GM19438 (cell line): ENCODE results near the gene LIMS2.

Source experiments
- ATAC-seq: cut with Tn5 transposase; IDR thresholded peaks from one replicate; pipeline ENCODE4 v1.9.1; 2021; ENCODE audit warnings: low read depth; ENCODE audit not compliant: unreplicated experiment

The LIMS2 gene

DNA sequence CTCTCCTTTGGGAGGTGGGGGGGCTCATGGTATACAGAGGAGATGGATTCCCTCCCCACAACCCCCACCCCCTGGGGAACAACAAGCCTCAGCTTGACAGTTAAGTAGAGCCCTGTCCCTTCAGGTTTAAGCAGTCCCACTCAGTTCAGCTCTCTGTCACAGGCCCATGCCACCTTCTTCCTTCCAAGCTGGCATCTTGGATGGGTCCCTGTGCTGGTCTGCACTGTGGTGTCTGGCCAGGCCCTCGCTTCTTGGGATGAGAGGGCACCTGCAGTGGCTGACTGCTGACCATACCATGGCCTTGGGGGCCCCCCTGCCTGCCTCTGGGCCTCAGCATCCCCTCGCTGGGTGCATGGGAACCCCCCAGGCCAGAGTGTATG, 49.8 kb downstream of the LIMS2 start:
- no peak for ATAC-seq

DNA sequence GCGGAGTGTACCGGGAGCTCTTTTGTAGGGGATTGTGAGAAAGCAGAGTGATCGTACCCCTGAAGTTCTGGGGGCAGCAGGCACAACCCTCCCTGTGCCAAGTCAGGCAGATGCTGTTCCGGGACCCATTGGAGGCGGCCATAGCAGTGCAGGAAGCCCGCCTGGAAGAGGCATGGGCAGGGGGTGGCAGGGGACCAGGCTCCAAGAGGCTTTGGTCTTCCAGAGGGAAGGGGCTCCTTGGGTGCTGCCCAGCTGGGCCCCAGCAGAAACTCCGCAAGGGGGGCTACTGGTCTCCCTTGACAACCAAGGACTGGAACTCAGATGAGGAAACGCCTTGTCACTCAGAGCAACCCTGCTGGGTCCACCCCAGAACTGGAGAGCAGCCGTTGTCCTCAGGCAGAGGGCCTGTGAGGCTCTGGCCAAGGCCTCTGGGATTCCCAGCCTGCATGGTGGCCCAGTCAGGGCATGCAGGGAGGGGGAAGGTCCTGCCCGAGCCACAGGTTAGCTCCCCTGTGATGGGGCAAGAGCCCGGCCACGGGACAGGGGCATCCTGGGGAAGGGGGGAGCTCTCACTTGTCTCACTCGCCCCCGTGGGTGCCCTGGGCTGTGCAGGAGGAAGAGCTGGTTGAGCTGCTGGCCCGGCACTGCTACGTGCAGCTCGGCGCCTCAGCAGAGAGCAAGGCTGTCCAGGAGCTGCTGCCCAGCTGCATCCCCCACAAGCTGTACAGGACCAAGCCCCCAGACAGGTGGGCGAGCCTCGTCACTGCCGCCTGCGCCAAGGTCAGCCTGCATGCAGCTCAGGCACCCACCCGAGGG, 50.4 kb downstream of the LIMS2 start:
- no peak for ATAC-seq

DNA sequence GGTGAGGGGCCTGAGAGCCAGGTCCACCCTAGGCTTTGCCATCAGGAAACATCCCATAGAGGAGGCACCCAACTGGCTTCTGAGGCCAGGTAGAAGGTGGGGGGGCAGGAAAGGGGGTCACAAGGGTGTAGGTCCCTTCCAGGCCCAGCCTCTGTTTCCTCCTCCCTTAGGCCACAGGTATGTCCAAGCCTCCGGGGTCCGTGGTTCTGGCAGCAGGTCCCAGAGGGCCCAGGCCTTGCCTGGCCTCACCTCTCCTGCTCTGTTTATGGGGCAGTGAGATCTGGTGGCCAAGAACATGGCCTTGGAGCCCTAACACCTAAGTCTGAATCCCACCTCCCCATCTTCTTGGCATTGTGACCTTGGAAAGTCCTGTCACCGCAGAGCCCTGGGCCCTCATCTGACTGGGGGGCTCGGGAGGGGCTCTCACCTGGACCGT, 51.0 kb downstream of the LIMS2 start:
- no peak for ATAC-seq

DNA sequence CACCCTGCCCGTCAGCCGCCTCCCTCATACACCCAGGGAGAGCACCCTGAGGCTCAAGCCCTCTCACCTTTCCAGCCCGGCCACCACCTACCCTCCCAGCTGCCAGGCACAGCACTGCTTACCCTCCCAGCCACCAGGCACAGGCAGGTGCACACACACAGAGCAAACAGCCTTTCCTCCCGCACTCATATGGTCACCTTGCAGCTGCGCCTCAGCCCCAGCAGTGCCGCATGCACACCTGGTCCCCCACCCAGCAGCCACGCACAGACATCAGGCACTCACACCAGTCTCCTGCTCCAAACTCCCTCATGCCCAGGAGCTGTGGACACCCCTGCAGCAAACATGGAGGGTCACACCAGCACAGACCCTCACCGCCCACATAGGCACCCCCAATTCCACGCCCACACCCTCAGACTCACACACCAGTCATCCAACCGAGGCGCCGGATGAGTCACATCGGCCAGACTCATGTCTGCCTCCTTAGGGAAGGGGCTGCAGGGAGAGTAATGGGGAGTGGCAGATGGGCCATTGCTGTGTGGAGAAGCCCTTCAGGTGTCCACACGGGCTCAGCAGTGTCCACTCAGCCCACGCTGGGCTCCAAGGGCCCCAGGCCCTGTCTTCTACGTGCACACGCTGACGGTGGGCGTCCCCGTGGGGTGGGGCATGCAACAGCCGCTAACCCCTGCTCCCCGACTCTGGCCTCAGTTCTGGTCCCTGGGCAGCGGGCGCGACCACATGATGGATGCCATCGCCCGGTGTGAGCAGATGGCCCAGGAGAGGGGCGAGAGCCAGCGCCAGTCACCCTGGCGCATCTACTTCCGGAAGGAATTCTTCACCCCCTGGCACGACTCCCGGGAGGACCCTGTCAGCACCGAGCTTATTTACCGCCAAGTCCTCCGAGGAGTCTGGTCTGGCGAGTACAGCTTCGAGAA, 51.7 kb downstream of the LIMS2 start:
- ATAC-seq, result no peak

DNA sequence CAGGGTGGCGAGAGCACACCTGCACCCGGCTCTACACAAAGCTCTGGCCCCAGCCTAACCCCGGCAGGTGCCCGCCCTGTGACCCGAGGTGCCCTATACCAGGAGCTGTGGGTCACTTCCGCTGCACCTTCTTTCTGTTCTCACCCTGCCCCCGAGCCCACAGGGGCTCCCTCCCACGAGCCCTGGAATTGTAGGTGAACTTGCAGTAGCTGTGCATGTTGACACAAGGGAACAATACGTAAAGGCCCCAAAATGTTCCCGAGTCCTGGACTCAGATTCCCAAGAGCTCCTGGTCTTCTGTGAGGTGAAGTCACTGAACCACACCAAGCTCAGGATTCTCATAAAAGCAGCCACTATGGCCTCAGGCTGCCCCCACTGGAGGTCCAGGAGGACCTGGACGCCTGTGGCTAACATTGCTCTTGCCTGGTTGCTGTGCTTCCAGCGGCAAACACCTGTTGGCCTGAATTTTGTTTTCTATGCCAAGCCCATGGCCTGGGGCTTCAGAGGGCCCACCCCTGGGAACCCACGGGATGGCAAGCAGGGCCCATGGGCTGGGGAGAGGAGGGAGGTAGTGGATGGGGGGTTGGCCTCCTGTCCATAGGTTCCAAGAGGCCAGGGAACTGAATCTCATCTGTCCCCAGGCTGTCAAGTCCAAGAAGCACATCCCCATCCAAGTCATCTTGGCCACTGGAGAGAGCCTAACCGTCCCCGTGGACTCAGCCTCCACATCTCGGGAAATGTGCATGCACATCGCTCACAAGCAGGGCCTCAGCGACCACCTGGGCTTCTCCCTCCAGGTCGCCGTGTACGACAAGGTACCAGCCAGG, 52.6 kb downstream of the LIMS2 start:
- ATAC-seq, result no peak

DNA sequence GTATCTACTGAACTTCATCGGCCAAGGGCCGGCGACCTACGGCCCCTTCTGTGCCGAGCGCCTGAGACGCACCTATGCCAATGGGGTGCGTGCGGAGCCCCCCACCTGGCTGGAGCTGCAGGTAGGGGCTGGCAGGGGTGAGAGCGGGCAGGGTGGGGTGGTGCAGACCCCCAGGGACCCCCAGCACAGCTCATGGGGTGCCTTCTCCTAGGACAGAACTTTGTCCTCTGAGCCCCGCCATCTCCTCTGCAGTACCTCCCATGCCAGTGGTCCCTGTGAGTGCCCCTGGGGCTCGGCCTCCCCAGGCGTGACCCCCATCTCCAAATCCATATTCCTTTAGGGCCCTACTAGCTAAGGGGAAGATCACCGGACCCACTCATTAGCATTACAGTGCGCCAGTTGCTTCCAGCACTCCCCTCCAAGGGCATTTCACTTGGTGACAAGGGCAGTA, 53.3 kb downstream of the LIMS2 start:
- no peak for ATAC-seq

DNA sequence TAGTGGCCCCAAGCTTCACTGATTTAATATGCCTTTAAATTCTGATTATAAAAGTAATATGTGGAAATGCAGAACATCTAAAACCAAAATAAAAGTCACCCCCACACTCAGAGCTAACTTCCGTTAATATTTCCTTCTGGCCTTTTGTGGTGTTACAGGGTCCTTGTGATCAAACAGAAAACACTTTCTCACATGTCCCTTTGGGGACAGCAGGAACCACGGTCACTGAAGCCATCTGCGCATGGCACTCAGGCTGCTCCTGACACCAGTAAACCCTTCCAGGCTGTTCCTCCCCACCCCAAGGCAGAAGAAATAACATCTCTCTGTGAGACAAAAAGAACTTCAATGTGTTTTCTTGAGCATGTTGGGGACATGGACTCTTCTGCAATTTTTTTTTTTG, 54.5 kb downstream of the LIMS2 start:
- ATAC-seq, result no peak

- ATAC-seq, result no peak
Observed at GRCh38 chr2:127619877-127620705, 55.2 kb downstream of the LIMS2 start.

GRCh38 chr2:127619203-127619590, 56.1 kb downstream of the LIMS2 start:
- ATAC-seq, result no peak

DNA sequence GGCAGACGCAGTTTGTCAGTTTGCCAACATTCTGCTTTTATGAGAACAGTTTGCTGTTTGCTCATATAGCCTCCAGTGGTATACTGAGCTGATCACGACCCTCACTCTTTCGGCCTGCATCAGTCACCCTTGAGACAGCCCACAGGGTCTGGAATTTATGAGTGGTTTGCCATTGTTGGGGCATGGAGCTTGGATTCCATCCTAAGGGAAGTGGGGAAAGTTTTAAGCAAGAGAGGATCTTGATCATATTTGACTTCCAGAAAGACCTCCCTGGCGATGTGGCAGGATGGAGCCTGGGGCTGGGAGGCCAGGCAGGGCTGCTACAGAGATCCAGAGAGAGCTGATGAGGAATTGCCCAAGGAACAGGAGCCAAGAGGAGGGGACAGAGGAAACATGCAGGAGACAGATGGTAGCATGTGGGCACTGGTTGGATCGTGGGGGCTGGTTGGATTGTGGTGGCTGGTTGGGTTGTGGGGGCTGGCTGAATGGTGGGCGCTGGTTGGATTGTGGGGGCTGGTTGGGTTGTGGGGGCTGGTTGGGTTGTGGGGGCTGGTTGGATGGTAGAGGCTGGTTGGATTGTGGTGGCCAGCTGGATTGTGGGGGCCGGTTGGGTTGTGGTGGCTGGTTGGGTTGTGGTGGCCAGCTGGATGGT, 56.7 kb downstream of the LIMS2 start:
- ATAC-seq, result no peak

DNA sequence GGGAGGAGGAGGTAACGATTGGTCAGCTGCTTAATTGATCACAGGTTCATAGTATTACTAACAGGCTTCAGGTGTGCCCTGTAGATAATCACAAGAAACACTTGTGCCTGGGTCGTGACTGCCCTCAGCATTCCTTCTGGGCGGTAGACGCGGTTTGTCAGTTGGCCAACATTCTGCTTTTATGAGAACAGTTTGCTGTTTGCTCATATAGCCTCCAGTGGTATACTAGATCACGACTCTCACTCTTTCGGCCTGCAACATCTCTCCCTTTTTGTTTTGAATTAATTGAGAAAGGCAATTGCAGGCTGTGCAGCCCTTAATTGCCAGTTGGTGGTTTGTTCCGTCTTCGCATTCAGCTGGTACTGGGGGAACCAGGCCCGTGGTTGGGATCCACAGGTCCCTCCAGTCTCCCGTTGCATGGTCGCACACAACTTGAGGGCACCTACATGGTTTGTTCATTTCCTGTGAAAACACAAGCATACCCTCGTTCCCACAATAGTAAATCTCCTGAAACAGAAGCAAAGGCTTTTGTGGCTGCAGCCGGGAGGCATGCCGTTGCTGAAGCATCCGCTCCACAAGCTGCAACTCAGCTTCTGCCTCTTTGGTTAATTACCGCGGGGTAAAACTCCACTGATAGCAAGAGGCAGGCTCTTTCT, 59.7 kb downstream of the LIMS2 start:
- no peak for ATAC-seq

- ATAC-seq, result no peak
Observed at GRCh38 chr2:127614731-127615130, 60.6 kb downstream of the LIMS2 start.

DNA sequence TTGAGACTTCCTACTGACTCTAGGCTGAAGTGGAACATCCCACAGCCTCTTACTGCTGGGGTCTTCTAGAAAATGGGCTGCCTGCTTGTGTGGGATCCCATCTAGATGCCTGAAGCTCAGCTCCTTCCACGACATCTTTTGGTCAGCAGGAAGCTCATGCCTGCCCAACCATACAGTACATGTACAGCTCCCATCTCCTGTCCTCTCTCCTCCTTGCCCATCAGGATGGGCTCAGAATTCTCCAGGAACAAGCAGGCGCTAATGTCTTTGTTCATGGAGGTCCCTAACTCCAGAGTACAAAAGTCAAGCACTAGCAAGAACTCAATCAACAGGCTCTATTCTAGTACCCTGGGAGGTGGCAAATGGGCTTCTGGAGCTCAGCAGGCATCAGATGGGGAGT, 61.1 kb downstream of the LIMS2 start:
- no peak for ATAC-seq

GRCh38 chr2:127612111-127612822, 63.1 kb downstream of the LIMS2 start:
- no peak for ATAC-seq

GRCh38 chr2:127611076-127611925, 64.0 kb downstream of the LIMS2 start:
- no peak for ATAC-seq

DNA sequence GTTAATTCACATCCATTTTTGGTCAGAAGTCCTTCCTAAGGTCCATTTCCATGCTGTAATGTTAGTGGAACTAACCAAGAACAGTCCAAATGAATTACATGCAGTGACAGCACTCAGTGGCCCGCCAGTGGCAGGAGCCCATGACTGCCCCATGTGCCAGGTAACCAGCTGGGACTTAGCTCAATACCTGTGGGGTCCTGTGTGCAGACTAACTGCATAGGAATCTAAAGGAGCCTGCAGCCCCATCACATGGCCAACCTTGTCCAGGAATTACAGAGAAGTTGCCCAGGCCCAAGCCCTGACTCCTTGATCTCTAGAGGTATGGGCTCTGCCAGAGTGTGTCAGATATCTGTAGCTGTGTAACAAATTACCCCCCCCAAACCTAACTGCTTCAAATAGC, 64.8 kb downstream of the LIMS2 start:
- ATAC-seq, result no peak

DNA sequence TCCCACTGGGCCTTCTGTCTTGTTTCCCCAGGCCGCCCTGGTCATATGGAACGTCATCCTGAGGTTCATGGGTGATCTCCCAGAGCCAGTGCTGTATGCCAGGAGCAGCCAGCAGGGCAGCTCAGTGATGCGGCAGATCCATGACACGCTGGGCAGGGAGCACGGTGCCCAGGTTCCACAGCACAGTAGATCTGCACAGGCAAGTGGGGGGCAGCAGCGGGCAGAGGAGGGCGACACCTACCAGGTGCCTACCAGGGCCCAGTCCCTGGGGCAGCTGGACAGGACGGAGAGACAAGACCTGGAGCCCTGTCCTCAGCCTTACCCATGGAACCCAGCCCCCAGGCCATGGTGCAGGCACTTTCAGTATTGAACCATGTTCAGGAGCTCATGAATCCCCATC, 65.5 kb downstream of the LIMS2 start:
- no peak for ATAC-seq
